ENCODE results near the gene ABCB1.
"Not testable (repeated sequence)": the region's sequence is repeated elsewhere in the genome, so short reads cannot be mapped to it uniquely, and the experiment has no call there.

ABCB1 gene

GRCh38 chr7:87464830-87465533 lies 135.7 kb downstream of the ABCB1 start:
- not testable (repeated sequence) for FAIRE-seq

GRCh38 chr7:87463982-87464381 lies 136.7 kb downstream of the ABCB1 start:
- no peak for FAIRE-seq

GRCh38 chr7:87460444-87460843 lies 140.2 kb downstream of the ABCB1 start:
- FAIRE-seq, result not testable (repeated sequence)

GRCh38 chr7:87459941-87460340 lies 140.7 kb downstream of the ABCB1 start:
- no peak for FAIRE-seq

GRCh38 chr7:87458148-87458547 lies 142.5 kb downstream of the ABCB1 start:
- FAIRE-seq, result no peak

GRCh38 chr7:87456247-87456646 lies 144.4 kb downstream of the ABCB1 start:
- FAIRE-seq, result no peak

Measured in TTC549 (cell line).